ENCODE results near the gene TEKT1. TPM values are rescaled to one million over a fixed set of nuclear protein-coding genes. Genes with fewer than 3 reads are reported as not detected.
A peak's percentile ranks its signal among the peaks of the same experiment; 100 is the strongest.

The TEKT1 gene
- total RNA-seq, 1 experiment from 2014 or later = not detected

GRCh38 chr17:6870841-6871240, 39.3 kb upstream of the TEKT1 start:
- Histone ChIP-seq H3K4me1 (ENCODE audit: insufficient read depth, low read length) (no peaks in the 10 kb centered on the region), H2BK12ac (ENCODE audit: insufficient read length, low read depth, low read length) (no peak overlapping the region), H3K27ac (ENCODE audit: insufficient read length, low read depth, low read length) (no peak overlapping the region), H3K79me1 (ENCODE audit: insufficient read depth, low read depth, low read length, poor library complexity, severe bottlenecking) (no peaks in the 10 kb centered on the region), H3K18ac (ENCODE audit: insufficient read length, low read depth, low read length) (no peak overlapping the region), H3K9ac (ENCODE audit: extremely low read depth, insufficient read length, low read length) (no peak overlapping the region), H4K20me1 (ENCODE audit: control insufficient read depth, insufficient read depth, insufficient read length) (no peaks in the 10 kb centered on the region), H2BK5ac (ENCODE audit: insufficient read length, low read length) (no peak overlapping the region), H3K79me2 (ENCODE audit: insufficient read depth, low read length) (peaks cover 1% of the 10 kb centered on the region; the same call in 1 of the 2 replicates), H2AFZ (ENCODE audit: low read length) (no peak overlapping the region), H3K56ac (ENCODE audit: insufficient read length, low read depth, low read length) (no peak overlapping the region), H3K9me3 (ENCODE audit: control insufficient read depth, low read depth, low read length) (no peaks in the 10 kb centered on the region), H3K14ac (ENCODE audit: insufficient read depth, low read length) (no peak overlapping the region), H3K23ac (ENCODE audit: insufficient read length, low read depth, low read length) (no peak overlapping the region), H3K4ac (ENCODE audit: low read depth, low read length) (no peak overlapping the region), H4K5ac (ENCODE audit: insufficient read length, low read depth, low read length) (no peak overlapping the region), H4K91ac (ENCODE audit: insufficient read length, low read depth, low read length) (no peak overlapping the region), H2BK15ac (ENCODE audit: low read depth, low read length) (no peak overlapping the region), H3T11ph (ENCODE audit: low read length) (no peak overlapping the region), H3K27me3 (ENCODE audit: insufficient read depth, low read length) (no peaks in the 10 kb centered on the region), H3K4me2 (ENCODE audit: insufficient read depth, insufficient read length, low read length) (no peak overlapping the region), H4K8ac (replicated peaks; ENCODE audit: insufficient read length, low read depth, low read length) (no peak overlapping the region), H2AK5ac (ENCODE audit: insufficient read length, low read length) (no peak overlapping the region), H3K23me2 (ENCODE audit: insufficient read length, low read depth, low read length, poor library complexity, severe bottlenecking) (no peaks in the 10 kb centered on the region), H2BK120ac (ENCODE audit: low read depth, low read length, poor library complexity, severe bottlenecking) (no peak overlapping the region), H2BK20ac (ENCODE audit: low read depth, low read length, poor library complexity, severe bottlenecking) (no peak overlapping the region)
- no peak for DNase-seq
- Mint-ChIP-seq H3K27me3 (ENCODE audit: low read depth) (no peaks in the 10 kb centered on the region; the same call in 1 of the 2 replicates), H3K4me1 (0 out of 4 replicates have a peak, but pooled peaks cover 0 to 2% of the 10 kb centered on the region in 2 experiments), H3K9me3 (no peaks in the 10 kb centered on the region), H3K27ac (peak overlapping the region in 1 of 3 experiments; percentile 86; a peak in 1 of 7 replicates), H3K36me3 (ENCODE audit: insufficient read depth in 1 of 3, low read depth in 3 of 3) (peaks cover 0 to 8% (median 3%) of the 10 kb centered on the region in 3 experiments; a peak in 3 of 7 replicates), H3K4me3 (no peak overlapping the region)
- no CpG with 5 or more reads among the region's 1 CpG for WGBS (ENCODE audit: extremely low coverage, insufficient read length, low lambda C conversion rate)
- TF ChIP-seq CTCF (conservative IDR thresholded peaks at IDR 0.05) = no peak
